GM21390 (cell line): Measurements from ENCODE around the gene CCDC192.

ENCODE experiments used
- ATAC-seq: cut with Tn5 transposase; IDR thresholded peaks from one replicate; pipeline ENCODE4 v1.9.1; 2021; ENCODE audit not compliant: unreplicated experiment

CCDC192 gene

DNA sequence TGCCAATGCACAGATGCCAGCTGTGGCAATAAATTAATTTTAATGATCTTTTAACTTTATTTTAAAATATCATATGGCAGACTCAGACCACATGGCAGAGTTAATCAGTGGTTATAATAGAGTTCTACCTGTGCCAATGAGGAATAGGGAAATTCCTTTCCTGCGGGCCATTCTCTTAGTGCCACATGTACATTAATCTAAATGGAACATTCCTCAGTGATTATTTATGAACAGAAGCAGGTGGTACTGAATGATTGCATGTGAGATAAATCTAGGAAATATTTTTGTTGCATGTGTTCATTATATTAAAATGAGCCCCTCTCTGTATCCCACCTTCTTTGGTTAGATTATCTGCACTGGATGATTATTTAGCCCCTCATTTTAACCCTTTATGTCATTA lies 102.3 kb downstream of the CCDC192 start:
- ATAC-seq: no peak

DNA sequence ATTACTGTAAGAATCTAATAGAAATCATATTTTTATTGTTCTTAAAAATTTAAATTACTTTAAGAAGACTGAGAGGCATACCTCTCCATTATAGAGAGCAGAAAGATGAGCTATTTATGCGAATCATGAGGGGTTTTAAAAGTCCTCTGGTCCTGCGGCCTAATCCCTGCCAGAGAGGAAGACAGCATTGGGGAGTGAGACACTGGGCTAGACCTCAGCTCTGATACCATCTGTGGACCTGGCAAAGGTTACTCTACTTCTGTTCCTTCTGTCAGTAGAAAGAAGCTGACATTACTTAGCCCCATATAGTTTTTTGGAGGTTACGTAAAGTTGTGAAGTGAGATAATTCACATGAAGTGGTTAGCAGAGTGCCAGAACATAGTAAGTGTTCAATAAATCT lies 103.6 kb downstream of the CCDC192 start:
- no peak for ATAC-seq

DNA sequence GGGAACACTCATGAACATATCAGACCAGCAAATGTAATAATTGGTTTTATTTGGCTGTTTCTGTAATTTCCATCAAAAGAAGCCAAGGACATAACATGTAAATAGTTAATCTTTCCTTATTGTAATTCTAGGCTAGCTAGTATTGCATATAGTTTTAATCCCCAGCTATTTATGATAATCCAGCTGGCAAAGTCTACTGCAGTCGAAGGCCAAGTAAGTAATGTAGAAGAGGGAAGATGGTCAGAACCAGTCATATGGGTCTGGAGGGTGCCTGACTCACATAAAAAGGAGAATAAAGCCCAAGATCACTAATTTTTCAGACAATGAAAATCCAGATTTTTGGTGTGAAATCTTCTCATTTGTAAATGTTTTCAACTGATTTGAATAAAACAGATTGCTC lies 106.3 kb downstream of the CCDC192 start:
- no peak for ATAC-seq

DNA sequence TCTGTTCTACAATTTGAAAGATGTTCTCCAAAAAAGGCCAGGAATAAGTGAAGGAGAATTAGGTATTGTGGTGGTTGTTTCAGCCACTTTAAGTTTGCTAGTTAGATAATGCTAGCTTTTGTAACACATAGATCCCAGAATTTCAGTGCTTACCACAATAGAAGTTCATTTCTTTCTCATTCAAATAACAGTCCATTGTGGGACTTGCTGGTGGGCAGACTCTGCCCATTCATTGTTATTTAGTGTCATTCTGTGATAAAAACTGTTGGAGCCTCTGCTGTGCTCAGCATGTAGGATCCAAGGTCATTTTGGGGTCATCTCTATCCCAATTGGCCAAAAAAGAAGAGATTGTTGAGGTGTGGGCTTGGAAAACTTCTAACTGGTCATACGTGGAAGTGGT lies 106.8 kb downstream of the CCDC192 start:
- ATAC-seq: no peak

DNA sequence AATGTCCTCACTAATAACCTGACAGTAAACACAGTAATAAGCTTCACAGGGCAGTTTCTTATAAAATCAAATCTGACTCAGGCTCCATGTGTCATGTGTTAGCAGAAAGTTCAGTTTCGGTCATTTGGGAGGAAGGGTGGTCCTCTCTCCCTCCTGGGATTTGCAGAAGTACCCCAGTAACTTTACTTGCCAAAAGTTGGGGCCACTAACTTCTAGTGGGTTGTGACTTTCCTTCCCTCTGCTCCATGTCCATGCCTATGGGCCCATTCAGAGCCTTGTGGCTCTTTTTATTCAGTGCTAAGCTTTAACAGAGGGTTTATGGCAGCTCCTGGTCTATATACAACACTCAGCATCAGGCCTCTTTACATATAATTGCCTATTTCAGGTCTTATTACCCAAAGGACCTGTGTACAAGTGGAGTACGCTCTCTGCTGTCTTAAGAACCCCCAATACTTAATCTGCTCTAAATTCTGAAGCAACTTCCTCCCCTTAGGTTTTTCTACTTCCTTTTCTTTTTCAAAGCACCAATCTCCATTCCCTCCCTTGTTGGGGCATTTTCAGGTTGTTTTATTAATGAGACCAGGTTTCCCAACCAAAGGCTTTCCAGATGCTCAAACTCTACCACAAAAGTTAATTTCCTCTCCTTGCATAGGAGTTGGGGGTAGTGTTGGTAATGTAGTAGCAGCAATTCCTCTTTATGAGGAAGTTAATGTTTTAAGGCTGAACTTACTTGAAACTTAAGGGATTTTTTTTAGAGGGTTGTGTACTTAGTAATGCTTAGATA lies 107.7 kb downstream of the CCDC192 start:
- ATAC-seq: no peak

DNA sequence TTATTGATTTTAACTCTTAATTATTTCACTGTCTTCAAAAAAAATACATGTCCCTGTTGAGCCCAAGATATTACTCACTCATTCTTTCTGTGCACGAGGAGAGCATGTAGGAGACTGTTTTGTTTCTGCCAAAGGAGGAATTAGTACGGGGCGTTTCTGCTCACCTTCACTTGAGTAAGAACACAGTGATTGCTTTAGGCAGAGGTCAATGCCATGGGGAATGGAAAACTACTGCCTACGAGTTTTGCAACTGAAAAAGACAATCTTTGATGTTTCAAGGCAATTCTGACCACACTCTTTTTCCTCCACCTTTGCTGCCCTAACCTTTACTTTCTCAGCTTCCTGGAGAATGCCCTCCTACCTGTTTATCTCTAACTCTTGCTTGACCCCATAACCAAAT lies 109.4 kb downstream of the CCDC192 start:
- no peak for ATAC-seq

DNA sequence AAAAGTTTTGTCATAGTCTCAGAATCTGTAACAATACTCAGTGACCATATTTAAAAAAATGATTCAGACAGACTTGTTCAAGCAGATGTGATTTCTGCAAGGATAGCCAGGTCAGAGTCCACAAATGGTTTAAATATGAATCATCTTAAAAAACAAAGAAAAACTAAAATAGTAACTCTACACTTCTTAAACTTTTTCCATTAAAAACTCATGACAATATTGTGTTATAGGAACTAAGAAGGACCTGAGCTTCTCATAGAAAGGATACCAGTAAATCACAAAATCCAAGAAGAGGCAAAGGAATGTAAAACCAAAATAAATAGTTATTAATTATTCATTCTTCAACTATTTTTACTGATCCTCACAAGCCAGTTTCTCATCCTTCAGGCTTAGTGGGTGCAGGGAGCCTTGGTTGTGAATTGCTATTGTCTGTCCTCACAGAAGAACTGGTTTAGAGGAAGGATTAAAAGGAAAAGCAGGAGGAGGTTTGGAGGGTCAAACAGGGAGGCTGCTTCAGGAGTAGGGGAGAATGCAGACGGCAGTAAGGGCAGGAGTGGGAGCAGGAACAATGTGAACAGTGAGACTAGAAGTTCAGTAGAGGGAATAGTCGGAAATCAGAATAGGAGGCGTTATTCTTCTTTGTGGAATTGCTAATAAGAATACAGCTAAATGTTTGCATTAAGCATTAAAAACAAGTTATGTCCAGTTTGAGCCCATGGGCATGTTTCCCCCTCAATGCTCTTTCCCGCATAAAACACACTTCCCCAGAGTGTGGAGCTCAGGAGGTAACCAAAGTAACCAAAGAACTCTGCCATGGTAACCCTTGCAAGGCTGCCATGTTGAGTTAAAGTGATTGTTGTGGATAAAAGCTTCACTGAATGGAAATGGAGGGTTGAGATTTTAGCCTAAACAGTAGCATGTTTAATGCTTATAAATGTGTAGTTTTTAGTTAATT lies 110.7 kb downstream of the CCDC192 start:
- ATAC-seq: no peak

DNA sequence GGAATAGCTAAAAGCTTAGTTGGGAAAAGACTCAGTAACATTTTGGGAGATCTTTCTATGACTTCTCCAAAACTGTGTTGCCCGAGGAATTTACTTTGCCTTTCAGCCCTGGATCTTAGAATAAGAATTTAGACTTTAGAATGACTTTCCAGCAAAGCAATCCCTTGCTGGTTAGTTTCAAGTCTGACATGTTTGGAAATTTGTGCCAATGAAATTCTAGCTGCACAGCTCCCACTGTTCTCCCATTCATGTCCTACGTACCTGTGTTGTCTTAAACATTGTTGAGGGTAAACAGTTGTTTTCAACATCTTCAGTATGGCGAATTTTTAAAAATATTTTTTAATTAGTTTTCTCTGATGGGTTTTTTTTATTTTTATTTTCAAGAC lies 111.4 kb downstream of the CCDC192 start:
- ATAC-seq: no peak

DNA sequence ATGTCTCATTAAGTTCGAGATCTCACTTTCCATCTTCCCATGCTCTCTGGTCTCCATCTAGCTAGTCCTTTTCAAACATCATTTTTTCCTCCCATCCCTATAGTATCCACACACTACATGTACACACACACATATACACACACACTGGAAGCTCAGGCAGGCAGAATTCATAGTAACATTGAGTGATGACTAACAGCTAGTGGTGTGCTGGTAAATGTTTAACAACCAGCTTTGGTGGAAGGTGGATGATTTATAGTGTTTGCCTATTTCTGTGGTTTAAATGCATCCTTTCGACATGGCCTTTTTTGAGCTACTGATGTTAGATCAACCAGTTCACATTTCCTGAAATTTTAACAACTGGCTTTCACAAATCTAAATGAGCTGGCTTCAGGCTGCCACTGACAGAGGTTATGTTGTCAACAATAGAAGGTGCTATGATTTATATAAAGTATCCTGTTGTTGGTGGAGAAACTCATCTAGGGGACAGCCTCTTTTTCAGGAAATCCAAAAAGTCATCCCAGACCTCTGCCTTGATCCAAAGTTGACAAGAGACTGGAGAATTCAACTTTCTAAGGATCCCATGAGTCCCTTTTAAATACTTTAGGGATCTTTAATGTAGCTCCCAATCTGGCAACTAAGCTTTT lies 117.8 kb downstream of the CCDC192 start:
- peak; percentile 92 for ATAC-seq

DNA sequence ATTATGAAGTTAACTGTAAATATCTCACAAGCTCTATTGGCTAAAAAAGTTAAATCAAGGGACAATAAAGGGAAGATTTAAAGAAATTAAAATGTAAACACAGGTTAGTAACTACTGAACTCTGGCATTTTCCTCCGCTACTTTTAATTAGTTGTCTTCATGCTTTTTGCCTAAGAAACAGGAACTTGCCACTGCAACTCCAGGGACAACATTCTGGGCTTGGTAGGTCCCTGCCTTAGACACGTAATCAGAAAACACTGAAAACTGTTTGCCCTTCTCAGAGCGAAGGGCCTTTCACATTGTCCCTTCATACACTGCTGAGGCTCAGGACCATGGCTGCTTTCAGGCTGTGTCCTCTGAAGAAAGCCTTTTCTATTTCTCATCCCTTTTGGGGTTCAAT lies 118.7 kb downstream of the CCDC192 start:
- ATAC-seq: no peak

DNA sequence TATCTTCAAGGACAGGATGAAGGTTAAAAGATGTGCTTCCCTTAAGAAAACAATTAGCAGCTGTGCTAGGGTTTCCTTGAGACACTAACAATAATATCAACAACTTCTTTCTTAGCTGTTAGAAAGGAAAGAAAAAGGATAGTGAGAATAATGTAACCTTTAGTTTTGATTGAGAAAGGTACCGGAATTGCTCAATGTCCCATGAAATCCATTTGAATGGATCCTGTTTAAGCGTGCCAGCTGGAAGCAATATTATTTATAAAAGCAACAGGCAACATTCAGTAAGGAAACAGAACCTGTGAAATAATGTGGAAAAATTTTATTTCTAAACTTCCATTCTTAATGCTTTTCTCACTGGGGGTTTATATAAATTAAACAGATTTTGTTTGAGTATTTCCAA lies 120.9 kb downstream of the CCDC192 start:
- ATAC-seq: no peak

DNA sequence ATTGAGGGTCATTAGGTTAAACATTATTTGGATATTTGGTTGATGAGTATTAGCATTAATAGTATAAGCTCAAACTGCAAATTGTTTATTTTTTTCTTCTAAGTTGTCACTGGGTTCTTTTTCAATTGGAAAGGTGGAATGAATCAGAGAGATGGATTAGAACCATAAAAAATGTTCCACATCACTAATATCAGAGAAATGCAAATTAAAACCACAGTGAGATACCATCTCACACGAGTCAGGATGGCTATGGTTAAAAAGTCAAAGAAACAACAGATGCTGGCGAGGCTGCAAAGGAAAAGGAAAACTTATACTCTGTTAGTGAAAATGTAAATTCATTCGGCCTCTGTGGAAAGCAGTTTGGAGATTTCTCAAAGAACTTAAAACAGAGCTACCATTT lies 122.8 kb downstream of the CCDC192 start:
- no peak for ATAC-seq

DNA sequence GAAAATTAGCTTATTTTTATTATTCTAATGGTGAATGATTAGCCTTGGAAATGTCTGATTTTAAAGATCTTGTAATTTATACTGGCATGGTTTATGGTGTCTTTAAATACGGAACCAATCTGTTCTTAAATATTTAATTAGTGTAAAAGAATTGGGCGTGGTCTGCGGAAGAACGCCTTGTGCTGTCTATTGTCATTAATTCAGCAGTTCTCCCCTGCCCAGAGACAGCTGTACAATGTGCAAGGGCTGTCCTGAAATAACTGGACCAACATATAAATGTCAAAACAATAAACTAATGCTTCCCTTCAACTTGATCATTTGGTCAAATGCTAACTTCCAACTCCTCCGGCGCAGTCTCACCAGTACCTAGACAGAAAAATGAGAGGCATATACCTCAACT lies 124.3 kb downstream of the CCDC192 start:
- ATAC-seq: no peak

DNA sequence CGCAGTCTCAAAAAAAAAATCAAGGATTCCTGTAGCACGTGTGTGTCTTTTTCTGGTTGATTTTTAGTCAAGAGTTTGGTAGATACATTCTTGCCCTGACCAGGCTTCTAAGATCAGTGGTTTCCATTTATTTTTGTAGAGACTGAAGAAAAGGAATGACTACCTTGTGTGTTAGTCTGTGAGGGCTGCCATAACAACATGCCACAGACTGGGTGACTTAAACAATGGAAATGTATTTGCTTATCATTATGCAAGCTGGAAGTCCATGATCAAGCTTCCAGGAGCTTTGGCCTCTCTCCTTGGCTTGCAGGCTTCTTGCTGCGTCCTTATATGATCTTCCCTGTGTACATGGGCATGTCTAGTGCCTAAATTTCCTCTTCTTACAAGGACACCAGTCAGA lies 127.0 kb downstream of the CCDC192 start:
- no peak for ATAC-seq

DNA sequence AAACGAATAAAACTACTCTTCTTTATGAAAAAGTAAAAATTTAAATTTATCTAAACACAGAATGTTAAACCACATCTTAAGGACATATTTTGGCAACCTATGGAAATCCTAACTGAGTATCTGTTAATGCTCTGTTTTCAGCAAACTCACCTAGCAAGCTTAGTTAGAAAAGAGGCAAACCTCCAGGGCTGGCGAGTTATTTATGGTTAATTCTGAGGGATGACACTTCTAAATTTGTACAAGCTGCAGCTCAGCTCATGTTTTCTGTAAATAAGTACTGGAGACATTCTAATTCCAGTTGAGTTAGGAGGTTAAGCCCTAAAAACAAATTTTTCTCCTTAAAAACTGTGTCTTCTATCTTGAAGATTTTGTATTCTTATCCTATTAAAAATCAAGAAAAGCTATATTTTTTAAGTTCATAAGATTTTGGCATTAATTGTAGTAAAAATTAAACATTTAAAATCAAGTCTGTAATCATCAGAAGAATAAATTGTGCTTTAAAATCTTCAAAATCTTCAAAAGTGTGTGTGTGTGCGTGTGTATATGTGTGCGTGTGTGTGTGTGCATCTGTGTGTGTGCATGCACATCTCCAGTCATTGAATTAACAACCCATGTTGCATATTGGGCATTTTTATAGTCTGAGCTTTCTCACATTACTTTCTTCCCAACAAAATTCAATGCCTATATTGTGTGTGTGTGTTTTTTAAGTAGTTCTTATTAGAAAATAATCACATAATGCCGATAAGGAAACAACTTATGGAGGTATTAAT lies 127.8 kb downstream of the CCDC192 start:
- no peak for ATAC-seq

DNA sequence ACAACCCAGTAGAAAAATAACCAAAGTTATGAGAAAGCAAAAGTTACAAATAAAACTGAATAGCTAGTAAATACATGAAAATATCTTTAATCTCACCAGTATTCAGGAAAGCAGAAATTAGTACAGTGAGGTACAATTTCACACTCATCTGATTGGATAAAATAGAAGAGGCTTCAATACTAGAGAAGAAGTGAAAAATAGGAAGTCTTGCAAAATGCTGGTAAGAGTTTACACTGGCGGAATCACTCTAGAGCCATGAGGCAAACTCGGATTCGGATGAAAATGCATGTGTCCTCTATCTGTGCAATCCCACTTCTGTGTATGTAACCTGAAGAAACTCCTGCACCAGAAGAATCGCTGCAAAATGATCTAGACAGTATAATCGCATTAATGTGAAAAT lies 128.9 kb downstream of the CCDC192 start:
- no peak for ATAC-seq

DNA sequence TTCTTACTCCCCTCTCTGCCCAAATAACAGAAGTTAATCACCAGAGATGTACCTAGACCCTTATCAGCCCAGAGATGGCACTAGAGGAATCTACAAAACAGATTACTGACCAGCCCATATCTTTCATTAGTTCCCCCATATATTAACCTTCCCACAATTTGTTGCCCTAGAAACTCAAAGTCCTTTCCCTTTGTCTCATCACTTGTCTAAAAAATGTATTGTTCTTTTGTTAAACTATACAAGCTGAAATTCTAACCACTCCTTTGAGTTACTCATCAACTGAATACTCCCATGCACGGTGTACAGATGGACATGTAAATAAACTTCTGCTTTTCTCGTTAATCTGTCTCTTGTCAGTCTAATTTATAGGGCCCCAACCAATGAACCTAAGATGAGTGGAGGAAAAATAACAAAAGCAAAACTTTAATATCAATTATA lies 130.9 kb downstream of the CCDC192 start:
- ATAC-seq: peak; percentile 47

DNA sequence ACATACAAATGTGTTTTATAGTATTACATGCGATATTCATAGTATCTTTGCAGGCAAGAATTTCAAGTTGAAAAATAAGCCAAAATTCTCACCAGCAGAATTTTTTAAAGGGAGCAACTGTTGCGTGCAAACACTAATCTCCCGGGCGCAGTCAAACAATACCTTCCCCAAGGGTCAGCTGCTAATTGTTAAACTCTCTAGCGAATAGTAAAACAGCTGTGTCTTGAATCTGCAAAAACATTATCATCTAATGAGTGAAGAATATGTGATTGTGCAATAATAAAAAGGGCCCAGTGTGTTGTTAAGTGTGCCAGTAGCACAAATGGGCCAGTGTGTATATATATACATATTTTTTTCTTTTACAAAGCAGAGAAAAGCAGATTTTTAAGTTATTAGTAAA lies 131.4 kb downstream of the CCDC192 start:
- no peak for ATAC-seq

DNA sequence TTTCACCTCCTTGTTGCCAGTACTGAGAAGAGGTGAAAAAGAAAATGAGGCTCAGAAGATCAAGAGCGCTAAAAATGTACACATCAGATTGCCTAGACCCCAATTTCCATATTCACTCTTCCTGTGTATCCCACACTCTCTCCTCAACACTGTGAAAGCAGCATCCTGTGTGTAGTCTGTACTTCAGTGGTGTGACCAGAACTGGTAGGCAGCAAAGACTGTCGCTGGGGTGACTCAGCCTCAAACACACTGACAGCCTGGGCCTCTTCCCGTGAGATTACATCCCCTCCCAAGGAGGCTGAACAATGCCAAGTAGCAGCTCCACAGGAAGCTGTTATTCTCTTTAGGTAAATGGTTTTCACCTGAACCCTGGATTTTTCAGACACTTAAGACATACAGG lies 135.5 kb downstream of the CCDC192 start:
- ATAC-seq: no peak

DNA sequence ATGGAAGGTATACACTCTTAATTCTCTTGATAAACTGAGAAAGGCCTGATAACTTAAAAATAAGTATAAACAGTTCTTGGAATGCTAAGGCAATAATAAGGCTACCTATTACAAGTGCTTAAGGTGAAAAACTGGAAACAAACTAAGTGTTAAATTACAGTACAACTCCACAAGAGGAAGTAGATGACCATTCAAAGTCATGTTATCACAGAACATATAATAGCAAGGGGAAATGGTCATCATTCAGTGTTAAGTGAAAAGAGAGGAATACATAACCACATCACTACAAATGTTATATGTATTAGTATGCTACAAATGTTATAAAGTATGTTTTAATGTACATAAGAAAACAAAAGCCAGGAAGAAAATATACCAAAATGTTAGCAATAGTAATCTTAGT lies 135.9 kb downstream of the CCDC192 start:
- no peak for ATAC-seq
